ENCODE results near the gene TEX55. TPM values are rescaled to one million over a fixed set of nuclear protein-coding genes. Genes with fewer than 3 reads are reported as not detected.
"Not testable (repeated sequence)": the region's sequence is repeated elsewhere in the genome, so short reads cannot be mapped to it uniquely, and the experiment has no call there.

TEX55 gene
- total RNA-seq, 2 donors from 2014 or later: not detected

DNA sequence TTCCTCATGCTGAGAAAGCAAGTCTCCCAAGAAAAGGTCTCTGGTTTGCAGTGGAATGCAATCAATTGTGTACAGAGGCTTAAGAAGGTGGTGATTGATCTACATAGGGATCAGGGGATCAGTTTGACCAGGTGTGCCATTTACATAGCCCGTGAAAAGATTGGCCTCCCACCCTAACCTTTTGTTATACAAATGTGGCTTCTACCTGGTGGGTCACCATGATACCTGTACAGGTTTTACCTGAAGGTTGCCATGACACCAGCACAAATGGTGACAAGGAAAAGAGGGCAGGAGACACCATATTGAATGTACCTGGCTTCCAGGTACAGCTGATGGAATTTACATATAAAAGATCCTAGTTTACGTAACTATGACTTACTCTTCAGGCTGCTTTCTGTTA, 25.5 kb upstream of the TEX55 start:
- Histone ChIP-seq H3K9me3 (no peaks in the 10 kb centered on the region), H3K27ac (no peak overlapping the region), H3K36me3 (no peaks in the 10 kb centered on the region), H3K4me1 (no peaks in the 10 kb centered on the region), H3K27me3 (no peaks in the 10 kb centered on the region), H3K4me3 (no peak overlapping the region)
- TF ChIP-seq, protein P1, sequence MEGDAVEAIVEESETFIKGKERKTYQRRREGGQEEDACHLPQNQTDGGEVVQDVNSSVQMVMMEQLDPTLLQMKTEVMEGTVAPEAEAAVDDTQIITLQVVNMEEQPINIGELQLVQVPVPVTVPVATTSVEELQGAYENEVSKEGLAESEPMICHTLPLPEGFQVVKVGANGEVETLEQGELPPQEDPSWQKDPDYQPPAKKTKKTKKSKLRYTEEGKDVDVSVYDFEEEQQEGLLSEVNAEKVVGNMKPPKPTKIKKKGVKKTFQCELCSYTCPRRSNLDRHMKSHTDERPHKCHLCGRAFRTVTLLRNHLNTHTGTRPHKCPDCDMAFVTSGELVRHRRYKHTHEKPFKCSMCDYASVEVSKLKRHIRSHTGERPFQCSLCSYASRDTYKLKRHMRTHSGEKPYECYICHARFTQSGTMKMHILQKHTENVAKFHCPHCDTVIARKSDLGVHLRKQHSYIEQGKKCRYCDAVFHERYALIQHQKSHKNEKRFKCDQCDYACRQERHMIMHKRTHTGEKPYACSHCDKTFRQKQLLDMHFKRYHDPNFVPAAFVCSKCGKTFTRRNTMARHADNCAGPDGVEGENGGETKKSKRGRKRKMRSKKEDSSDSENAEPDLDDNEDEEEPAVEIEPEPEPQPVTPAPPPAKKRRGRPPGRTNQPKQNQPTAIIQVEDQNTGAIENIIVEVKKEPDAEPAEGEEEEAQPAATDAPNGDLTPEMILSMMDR (IDR thresholded peaks at IDR 0.05): no peak
- DNase-seq (ENCODE audit: low spot score): no peak

DNA sequence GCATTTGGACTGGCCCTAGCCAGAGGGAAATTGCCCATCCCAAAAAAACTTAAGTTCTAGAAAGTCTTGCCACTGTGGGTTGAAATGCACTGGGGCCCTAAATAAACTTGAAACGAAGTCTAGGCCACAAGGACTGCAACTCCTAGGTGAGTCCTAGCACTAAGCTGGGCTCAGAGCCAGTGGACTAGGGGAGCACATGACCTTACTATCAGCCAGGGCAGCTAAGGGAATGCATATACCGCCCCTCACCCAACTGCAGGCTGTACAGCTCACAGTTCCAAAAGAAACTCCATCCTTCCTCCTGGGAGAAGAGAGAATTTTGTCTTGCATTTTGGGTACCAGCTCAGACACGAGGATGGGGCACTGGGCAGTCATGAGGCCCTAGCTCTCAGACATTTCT, 23.6 kb upstream of the TEX55 start:
- H3K27me3 ChIP-seq: no peaks in the 10 kb centered on the region

DNA sequence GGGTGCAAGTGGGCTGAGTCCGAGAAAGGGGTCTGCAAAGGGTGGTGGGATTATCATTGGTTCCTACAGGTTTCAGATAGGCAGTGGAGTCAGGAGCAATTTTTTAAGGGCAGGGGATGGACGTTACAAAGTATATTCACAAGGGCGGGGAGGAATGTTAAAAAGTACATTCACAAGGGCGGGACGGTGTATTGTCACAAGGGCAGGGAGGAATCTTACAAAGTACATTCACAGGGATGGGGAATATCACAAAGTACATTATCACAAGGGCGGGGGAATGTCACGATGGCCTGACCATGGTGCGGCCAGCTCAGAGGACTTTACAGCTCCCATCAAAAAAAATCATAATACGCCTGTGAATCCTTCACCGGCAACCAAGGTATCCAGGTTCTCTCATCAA, 20.6 kb upstream of the TEX55 start:
- no peak overlapping the region for H3K27ac ChIP-seq
- TF ChIP-seq, protein P1 (IDR thresholded peaks at IDR 0.05): no peak
- H3K4me1 ChIP-seq: no peaks in the 10 kb centered on the region
- no peaks in the 10 kb centered on the region for H3K9me3 ChIP-seq
- no peak overlapping the region for H3K4me3 ChIP-seq
- no peaks in the 10 kb centered on the region for H3K36me3 ChIP-seq
- DNase-seq (ENCODE audit: low spot score): no peak
- no peaks in the 10 kb centered on the region for H3K27me3 ChIP-seq

More for the DNA sequence above, 23.6 kb upstream of the TEX55 start:
- no peak overlapping the region for H3K27ac ChIP-seq
- no peak overlapping the region for H3K4me3 ChIP-seq
- DNase-seq (ENCODE audit: low spot score): no peak
- TF ChIP-seq, protein P1 (IDR thresholded peaks at IDR 0.05): no peak
- H3K4me1 ChIP-seq: no peaks in the 10 kb centered on the region
- no peaks in the 10 kb centered on the region for H3K9me3 ChIP-seq
- H3K36me3 ChIP-seq: no peaks in the 10 kb centered on the region

DNA sequence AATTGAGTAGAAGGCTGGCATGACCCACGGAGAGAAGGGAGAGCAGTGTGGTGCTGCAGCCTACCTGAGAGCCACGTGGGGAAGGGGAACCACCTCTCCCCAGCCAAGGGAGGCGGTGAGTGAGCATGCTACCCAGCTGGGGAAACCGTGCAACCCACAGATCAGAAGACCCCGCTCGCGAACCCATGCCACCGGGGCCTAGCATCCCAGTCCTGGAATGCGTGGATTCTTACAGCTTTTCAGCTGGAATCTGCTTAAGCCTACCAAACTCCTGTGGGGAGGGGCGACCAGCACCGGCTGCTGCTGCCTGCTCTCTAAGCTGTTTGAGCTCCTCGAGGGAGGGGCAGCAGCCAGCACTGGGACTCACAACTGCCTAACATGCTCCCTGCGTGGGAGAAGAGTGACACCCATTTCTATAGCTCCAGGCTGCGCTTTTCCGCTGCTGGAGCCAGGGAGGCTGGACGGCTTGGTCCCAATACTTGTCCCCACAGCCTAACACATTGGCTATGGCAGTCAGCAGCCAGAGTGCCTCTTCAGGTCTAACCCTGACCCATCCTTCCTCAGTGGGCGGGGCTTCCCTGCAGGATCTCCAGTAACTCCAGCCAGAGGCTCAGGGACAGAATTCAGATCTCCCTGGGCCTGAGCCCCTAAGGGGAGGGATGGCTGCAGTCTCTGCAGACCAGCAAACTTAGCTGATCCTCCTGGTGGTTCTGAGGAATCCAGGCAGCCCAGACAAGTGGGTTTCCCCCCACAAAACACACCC, 20.0 kb upstream of the TEX55 start:
- Histone ChIP-seq H3K36me3 (no peaks in the 10 kb centered on the region), H3K9me3 (no peaks in the 10 kb centered on the region), H3K27ac (no peak overlapping the region), H3K4me3 (no peak overlapping the region), H3K27me3 (no peaks in the 10 kb centered on the region), H3K4me1 (no peaks in the 10 kb centered on the region)
- TF ChIP-seq, protein P1 (IDR thresholded peaks at IDR 0.05): no peak
- no peak for DNase-seq (ENCODE audit: low spot score)

DNA sequence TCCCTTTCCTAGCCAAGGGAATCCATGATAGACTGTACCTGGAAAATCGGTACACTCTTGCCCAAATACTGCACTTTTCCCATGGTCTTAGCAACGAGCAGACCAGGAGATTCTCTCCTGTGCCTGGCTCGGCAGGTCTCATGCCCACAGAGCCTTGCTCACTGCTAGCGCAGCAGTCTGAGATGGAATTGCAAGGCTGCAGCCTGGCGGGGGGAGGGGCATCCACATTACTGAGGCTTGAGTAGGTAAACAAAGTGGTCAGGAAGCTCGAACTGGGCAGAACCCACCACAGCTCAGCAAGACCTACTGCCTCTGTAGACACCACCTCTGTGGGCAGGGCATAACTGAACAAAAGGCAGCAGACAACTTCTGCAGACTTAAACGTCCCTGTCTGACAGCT, 15.7 kb upstream of the TEX55 start:
- not testable (repeated sequence) for H3K4me1 ChIP-seq; H3K27me3 ChIP-seq; H3K9me3 ChIP-seq; DNase-seq (ENCODE audit: low spot score); H3K4me3 ChIP-seq; H3K27ac ChIP-seq; H3K36me3 ChIP-seq

DNA sequence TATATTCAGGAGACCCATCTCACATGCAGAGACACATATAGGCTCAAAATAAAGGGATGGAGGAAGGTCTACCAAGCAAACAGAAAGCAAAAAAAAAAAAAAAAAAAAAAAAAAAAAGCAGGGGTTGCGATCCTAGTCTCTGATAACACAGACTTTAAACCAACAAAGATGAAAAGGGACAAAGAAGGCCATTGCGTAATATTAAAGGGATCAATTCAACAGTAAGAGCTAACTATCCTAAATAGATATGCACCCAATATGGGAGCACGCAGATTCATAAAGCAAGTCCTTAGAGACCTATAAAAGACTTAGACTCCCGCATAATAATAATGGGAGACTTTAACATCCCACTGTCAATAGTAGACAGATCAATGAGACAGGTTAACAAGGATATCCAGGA, 13.7 kb upstream of the TEX55 start:
- DNase-seq (ENCODE audit: low spot score); H3K4me1 ChIP-seq; H3K27me3 ChIP-seq; H3K27ac ChIP-seq; H3K9me3 ChIP-seq; H3K4me3 ChIP-seq; H3K36me3 ChIP-seq: not testable (repeated sequence)

DNA sequence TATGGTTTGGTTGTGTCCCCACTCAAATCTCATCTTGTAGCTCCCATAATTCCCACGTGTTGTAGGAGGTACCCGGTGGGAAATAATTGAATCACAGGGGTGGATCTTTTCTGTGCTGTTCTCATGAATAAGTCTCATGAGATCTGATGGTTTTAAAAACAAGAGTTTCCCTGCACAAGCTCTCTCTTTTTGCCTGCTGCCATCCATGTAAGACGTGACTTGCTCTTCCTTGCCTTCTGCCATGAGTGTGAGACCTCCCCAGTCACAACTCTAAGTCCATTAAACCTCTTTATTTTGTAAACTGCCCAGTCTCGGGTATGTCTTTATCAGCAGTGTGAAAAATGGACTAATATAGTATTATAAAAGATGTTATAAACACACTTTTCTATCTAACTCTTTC, 6.6 kb upstream of the TEX55 start:
- not testable (repeated sequence) for H3K36me3 ChIP-seq; DNase-seq (ENCODE audit: low spot score); H3K4me1 ChIP-seq; H3K27ac ChIP-seq; H3K27me3 ChIP-seq; H3K4me3 ChIP-seq; H3K9me3 ChIP-seq

All from right atrium auricular region (tissue), 2 donors.